ENCODE data around the gene P3H4. TPM values are rescaled to one million over a fixed set of nuclear protein-coding genes. Genes with fewer than 3 reads are reported as not detected.
A peak's percentile ranks its signal among the peaks of the same experiment; 100 is the strongest.
"Not testable (repeated sequence)": the region's sequence is repeated elsewhere in the genome, so short reads cannot be mapped to it uniquely, and the experiment has no call there.

The P3H4 gene
- total and polyA plus RNA-seq, 2 donors: 4.1 to 4.8 TPM

- H3K36me3 ChIP-seq (ENCODE audit: control insufficient read depth in 2 of 2, insufficient read depth in 2 of 2, low read length in 1 of 2): no peaks in the 10 kb centered on the region
- 98% methylated on average over 15 of the region's 15 CpGs for WGBS
- H3K27me3 ChIP-seq (ENCODE audit: control insufficient read depth in 2 of 2, insufficient read depth in 1 of 2, low read length in 1 of 2): peaks cover 0 to 26% of the 10 kb centered on the region in 2 donors
- H3K27ac ChIP-seq (ENCODE audit: low read depth in 1 of 2, low read length in 1 of 2): no peak within 1 kb of the TSS
- no peaks in the 10 kb centered on the region for H3K9me3 ChIP-seq (ENCODE audit: control insufficient read depth in 2 of 2, insufficient read depth in 1 of 2, low read length in 1 of 2)
- no peak within 1 kb of the TSS for H3K4me3 ChIP-seq (ENCODE audit: low read length in 2 of 2)
- DNase-seq (ENCODE audit: low read depth in 6 of 9, low spot score in 9 of 9): no peak
- peaks cover 3 to 11% of the 10 kb centered on the region in 2 donors for H3K4me1 ChIP-seq (ENCODE audit: control insufficient read depth in 2 of 2, insufficient read depth in 2 of 2, low read length in 2 of 2)
These were observed 26.2 kb upstream of the P3H4 start, which contains the start of gene KLHL10 for GRCh38 chr17:41837761-41838538. Gene KLHL10 (plus strand): TSS chr17:41837825. CDS start chr17:41837933, 108 bp downstream.

GRCh38 chr17:41836550-41837196, 24.9 kb upstream of the P3H4 start:
- DNase-seq (ENCODE audit: low read depth in 6 of 9, low spot score in 9 of 9): no peak
- no peaks in the 10 kb centered on the region for H3K36me3 ChIP-seq (ENCODE audit: control insufficient read depth in 2 of 2, insufficient read depth in 2 of 2, low read length in 1 of 2)
- H3K27me3 ChIP-seq (ENCODE audit: control insufficient read depth in 2 of 2, insufficient read depth in 1 of 2, low read length in 1 of 2): peaks cover 0 to 26% of the 10 kb centered on the region in 2 donors
- peaks cover 3 to 11% of the 10 kb centered on the region in 2 donors for H3K4me1 ChIP-seq (ENCODE audit: control insufficient read depth in 2 of 2, insufficient read depth in 2 of 2, low read length in 2 of 2)
- no peak overlapping the region for H3K27ac ChIP-seq (ENCODE audit: low read depth in 1 of 2, low read length in 1 of 2)
- H3K9me3 ChIP-seq (ENCODE audit: control insufficient read depth in 2 of 2, insufficient read depth in 1 of 2, low read length in 1 of 2): no peaks in the 10 kb centered on the region
- H3K4me3 ChIP-seq (ENCODE audit: low read length in 2 of 2): peak overlapping the region; percentile 54 to 67
- WGBS: 64% methylated on average over 21 of the region's 21 CpGs

DNA sequence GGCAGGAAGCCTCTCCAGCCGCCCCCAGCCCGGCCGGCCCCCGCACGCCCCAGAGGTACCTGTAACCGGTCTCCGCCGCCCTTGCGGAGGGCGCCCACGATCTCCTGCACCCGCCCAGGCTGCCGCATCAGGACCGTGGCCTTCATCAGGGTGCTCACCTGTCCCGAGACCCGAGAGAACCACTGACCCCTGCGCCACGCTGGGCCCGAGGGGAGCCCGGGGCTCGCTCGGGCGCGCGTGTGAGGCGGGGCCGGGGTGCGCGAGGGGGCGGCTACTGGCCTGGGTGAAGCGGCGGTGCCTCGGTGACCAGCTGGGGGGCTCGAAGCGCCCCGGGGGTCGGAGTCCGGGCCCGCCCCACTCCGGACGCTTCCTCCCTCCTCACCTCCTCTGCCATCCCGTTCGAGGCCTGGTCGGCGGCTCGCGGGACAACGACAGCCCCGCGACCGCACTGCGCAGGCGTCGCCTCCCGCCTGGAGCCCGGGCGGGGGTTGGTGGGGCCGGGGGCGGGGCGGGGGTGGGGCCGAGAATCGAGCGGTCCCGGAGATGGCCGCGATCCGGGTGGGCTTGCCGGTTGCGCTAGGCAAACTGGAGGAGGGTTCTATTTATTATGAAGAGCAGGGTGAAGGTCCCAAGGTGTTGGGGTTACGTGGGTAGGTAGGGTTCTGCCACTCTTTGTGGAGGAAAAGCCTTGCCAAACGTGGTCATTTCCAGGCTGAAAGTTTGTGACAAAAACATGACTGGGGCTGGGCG, 24.2 kb upstream of the P3H4 start, which contains the start of gene NT5C3B:
TSS of gene NT5C3B (minus strand) at position 433 of the 750 bp plus-strand sequence. CDS start at position 394, 39 bp downstream.
- no peak within 1 kb of the TSS for H3K27ac ChIP-seq (ENCODE audit: low read depth in 1 of 2, low read length in 1 of 2)
- WGBS: 1% methylated on average over 72 of the region's 72 CpGs
- no peaks in the 10 kb centered on the region for H3K9me3 ChIP-seq (ENCODE audit: control insufficient read depth in 2 of 2, insufficient read depth in 1 of 2, low read length in 1 of 2)
- H3K4me1 ChIP-seq (ENCODE audit: control insufficient read depth in 2 of 2, insufficient read depth in 2 of 2, low read length in 2 of 2): peaks cover 3 to 11% of the 10 kb centered on the region in 2 donors
- peak within 1 kb of the TSS; percentile 54 to 67 for H3K4me3 ChIP-seq (ENCODE audit: low read length in 2 of 2)
- peaks cover 0 to 26% of the 10 kb centered on the region in 2 donors for H3K27me3 ChIP-seq (ENCODE audit: control insufficient read depth in 2 of 2, insufficient read depth in 1 of 2, low read length in 1 of 2)
- peak in 6 of 9 donors; percentile 1 to 68 (median 27) for DNase-seq (ENCODE audit: low read depth in 6 of 9, low spot score in 9 of 9)
- H3K36me3 ChIP-seq (ENCODE audit: control insufficient read depth in 2 of 2, insufficient read depth in 2 of 2, low read length in 1 of 2): peaks cover 0 to 2% of the 10 kb centered on the region in 2 donors

- no peak for DNase-seq (ENCODE audit: low read depth in 6 of 9, low spot score in 9 of 9)
- Histone ChIP-seq H3K36me3 (ENCODE audit: control insufficient read depth in 2 of 2, insufficient read depth in 2 of 2, low read length in 1 of 2) (peaks cover 0 to 6% of the 10 kb centered on the region in 2 donors), H3K4me1 (ENCODE audit: control insufficient read depth in 2 of 2, insufficient read depth in 2 of 2, low read length in 2 of 2) (peaks cover 3 to 11% of the 10 kb centered on the region in 2 donors), H3K9me3 (ENCODE audit: control insufficient read depth in 2 of 2, insufficient read depth in 1 of 2, low read length in 1 of 2) (no peaks in the 10 kb centered on the region), H3K27ac (ENCODE audit: low read depth in 1 of 2, low read length in 1 of 2) (no peak overlapping the region), H3K4me3 (ENCODE audit: low read length in 2 of 2) (peak overlapping the region; percentile 54 to 67), H3K27me3 (ENCODE audit: control insufficient read depth in 2 of 2, insufficient read depth in 1 of 2, low read length in 1 of 2) (peaks cover 0 to 26% of the 10 kb centered on the region in 2 donors)
- 37% methylated on average over 13 of the region's 13 CpGs for WGBS
These were observed 23.6 kb upstream of the P3H4 start for GRCh38 chr17:41835214-41835799.

DNA sequence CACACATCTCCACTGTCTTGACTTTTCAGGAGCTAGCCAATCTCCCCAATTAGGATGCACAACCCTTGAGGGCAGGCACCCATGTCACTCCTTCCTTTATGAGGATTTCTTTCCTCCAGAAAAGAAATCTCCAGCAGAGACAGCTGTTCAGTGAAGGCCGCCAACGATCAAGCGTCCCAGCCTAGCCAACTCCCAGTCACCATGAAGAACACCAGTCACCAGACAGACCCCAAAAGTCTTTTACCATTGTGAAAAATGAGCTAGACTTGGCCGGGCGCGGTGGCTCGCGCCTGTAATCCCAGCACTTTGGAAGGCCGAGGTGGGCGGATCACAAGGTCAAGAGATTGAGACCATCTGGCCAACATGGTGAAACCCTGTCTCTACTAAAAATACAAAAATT, 18.2 kb upstream of the P3H4 start:
- 90% methylated on average over 10 of the region's 10 CpGs for WGBS
- H3K27me3 ChIP-seq (ENCODE audit: control insufficient read depth in 2 of 2, insufficient read depth in 1 of 2, low read length in 1 of 2); H3K9me3 ChIP-seq (ENCODE audit: control insufficient read depth in 2 of 2, insufficient read depth in 1 of 2, low read length in 1 of 2); H3K27ac ChIP-seq (ENCODE audit: low read depth in 1 of 2, low read length in 1 of 2); H3K4me3 ChIP-seq (ENCODE audit: low read length in 2 of 2); H3K36me3 ChIP-seq (ENCODE audit: control insufficient read depth in 2 of 2, insufficient read depth in 2 of 2, low read length in 1 of 2); DNase-seq (ENCODE audit: low read depth in 6 of 9, low spot score in 9 of 9); H3K4me1 ChIP-seq (ENCODE audit: control insufficient read depth in 2 of 2, insufficient read depth in 2 of 2, low read length in 2 of 2): not testable (repeated sequence)

DNA sequence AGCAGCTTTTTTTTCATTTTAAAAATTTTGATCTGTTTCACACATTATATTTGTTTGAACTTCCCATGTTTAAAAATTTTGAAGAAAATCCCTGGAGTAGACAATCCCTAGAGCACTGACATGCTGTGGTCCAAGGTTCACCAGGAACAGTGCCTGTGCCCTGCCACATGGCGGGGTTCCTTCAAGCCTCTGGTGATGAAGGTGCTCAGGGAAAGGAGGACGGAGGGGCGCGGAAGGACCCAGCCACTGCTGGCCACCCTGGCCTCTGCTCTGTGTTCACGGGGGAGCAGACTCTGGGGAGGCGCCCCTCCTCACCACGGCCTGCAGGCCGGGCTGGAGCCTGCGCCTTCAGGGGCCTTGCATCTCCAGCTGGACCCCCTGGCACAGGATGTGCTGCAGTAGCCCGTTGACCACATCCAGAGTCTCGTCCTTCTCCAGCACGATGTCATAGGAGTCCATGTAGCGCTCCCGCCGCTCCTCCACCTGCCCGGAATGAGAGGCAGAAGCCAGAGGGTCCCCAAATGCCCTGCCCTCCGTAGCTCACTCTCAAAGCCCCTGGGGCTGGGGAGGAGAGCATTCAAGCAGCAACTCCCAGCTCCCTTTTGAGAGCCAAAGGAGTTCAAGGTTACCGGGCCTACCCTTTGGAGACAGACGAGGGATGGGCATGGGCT, 13.6 kb upstream of the P3H4 start:
- Histone ChIP-seq H3K27me3 (ENCODE audit: control insufficient read depth in 2 of 2, insufficient read depth in 1 of 2, low read length in 1 of 2) (no peaks in the 10 kb centered on the region), H3K4me1 (ENCODE audit: control insufficient read depth in 2 of 2, insufficient read depth in 2 of 2, low read length in 2 of 2) (no peaks in the 10 kb centered on the region), H3K9me3 (ENCODE audit: control insufficient read depth in 2 of 2, insufficient read depth in 1 of 2, low read length in 1 of 2) (no peaks in the 10 kb centered on the region), H3K36me3 (ENCODE audit: control insufficient read depth in 2 of 2, insufficient read depth in 2 of 2, low read length in 1 of 2) (peaks cover 4 to 8% of the 10 kb centered on the region in 2 donors), H3K27ac (ENCODE audit: low read depth in 1 of 2, low read length in 1 of 2) (no peak overlapping the region), H3K4me3 (ENCODE audit: low read length in 2 of 2) (no peak overlapping the region)
- WGBS: 97% methylated on average over 19 of the region's 19 CpGs
- no peak for DNase-seq (ENCODE audit: low read depth in 6 of 9, low spot score in 9 of 9)

DNA sequence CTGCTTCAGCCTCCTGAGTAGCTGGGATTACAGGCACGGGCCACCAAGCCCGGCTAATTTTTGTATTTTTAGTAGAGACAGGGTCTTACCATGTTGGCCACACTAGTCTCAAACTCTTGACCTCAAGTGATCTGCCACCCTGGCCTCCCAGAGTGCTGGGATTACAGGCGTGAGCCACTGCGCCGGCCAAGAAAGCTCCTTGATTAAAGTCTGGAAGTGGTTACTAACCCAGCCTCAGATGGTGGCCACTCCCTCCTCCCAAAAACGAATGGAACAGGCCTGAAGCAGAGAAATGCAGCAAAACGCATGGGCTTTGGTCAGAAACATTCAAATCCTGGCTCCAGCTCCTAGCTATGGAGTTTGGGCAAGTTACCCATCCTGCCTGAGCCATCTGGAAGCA, 12.3 kb upstream of the P3H4 start:
- WGBS: 78% methylated on average over 7 of the region's 7 CpGs
- H3K27me3 ChIP-seq (ENCODE audit: control insufficient read depth in 2 of 2, insufficient read depth in 1 of 2, low read length in 1 of 2): no peaks in the 10 kb centered on the region
- no peak for DNase-seq (ENCODE audit: low read depth in 6 of 9, low spot score in 9 of 9)
- H3K9me3 ChIP-seq (ENCODE audit: control insufficient read depth in 2 of 2, insufficient read depth in 1 of 2, low read length in 1 of 2): no peaks in the 10 kb centered on the region
- peaks cover 3% of the 10 kb centered on the region in 2 donors for H3K36me3 ChIP-seq (ENCODE audit: control insufficient read depth in 2 of 2, insufficient read depth in 2 of 2, low read length in 1 of 2)
- H3K27ac ChIP-seq (ENCODE audit: low read depth in 1 of 2, low read length in 1 of 2): no peak overlapping the region
- H3K4me3 ChIP-seq (ENCODE audit: low read length in 2 of 2): no peak overlapping the region
- H3K4me1 ChIP-seq (ENCODE audit: control insufficient read depth in 2 of 2, insufficient read depth in 2 of 2, low read length in 2 of 2): no peaks in the 10 kb centered on the region

- no peak overlapping the region for H3K27ac ChIP-seq (ENCODE audit: low read depth in 1 of 2, low read length in 1 of 2)
- WGBS: 95% methylated on average over 7 of the region's 7 CpGs
These were observed 11.8 kb upstream of the P3H4 start for GRCh38 chr17:41823580-41823979.

More at GRCh38 chr17:41823580-41823979, 11.8 kb upstream of the P3H4 start:
- DNase-seq (ENCODE audit: low read depth in 6 of 9, low spot score in 9 of 9): no peak
- Histone ChIP-seq H3K27me3 (ENCODE audit: control insufficient read depth in 2 of 2, insufficient read depth in 1 of 2, low read length in 1 of 2) (no peaks in the 10 kb centered on the region), H3K36me3 (ENCODE audit: control insufficient read depth in 2 of 2, insufficient read depth in 2 of 2, low read length in 1 of 2) (peaks cover 3% of the 10 kb centered on the region in 2 donors), H3K9me3 (ENCODE audit: control insufficient read depth in 2 of 2, insufficient read depth in 1 of 2, low read length in 1 of 2) (no peaks in the 10 kb centered on the region), H3K4me3 (ENCODE audit: low read length in 2 of 2) (no peak overlapping the region), H3K4me1 (ENCODE audit: control insufficient read depth in 2 of 2, insufficient read depth in 2 of 2, low read length in 2 of 2) (no peaks in the 10 kb centered on the region)

Measured in thymus (tissue), 11 donors.